ENCODE results near the gene ANK2. TPM values are rescaled to one million over a fixed set of nuclear protein-coding genes. Genes with fewer than 3 reads are reported as not detected.

ANK2 gene
- total and polyA plus RNA-seq, 2 of the 13 experiments (the other 11 are each of a cell fraction or from before 2014, with no cell fraction given) = 2.7 to 15.1 TPM

GRCh38 chr4:113294908-113295307 is 245.5 kb downstream of the ANK2 start:
- ChIA-PET CTCF (ENCODE audit: low intra/inter-chr PET ratio, low total read pairs) (no interaction called here), POLR2A (no interaction called here)
- Histone ChIP-seq H3K9ac (ENCODE audit: insufficient read depth, low read depth, low read length) (no peak overlapping the region), H4K20me1 (ENCODE audit: insufficient read depth, low read length) (no peaks in the 10 kb centered on the region), H3K27ac (ENCODE audit: extremely low read length, insufficient read depth, low read length) (no peak overlapping the region), H3K4me2 (ENCODE audit: low read depth, low read length) (no peak overlapping the region), H3K9me3 (ENCODE audit: low read length) (no peaks in the 10 kb centered on the region), H2AFZ (ENCODE audit: low read length) (no peak overlapping the region), H3K4me3 (replicated peaks in 1 of 3; ENCODE audit: insufficient read depth in 1 of 3, low read depth in 2 of 3, low read length in 3 of 3) (no peak overlapping the region), H3K4me1 (ENCODE audit: insufficient read depth, low read length) (no peaks in the 10 kb centered on the region), H3K79me2 (ENCODE audit: insufficient read depth, low read length) (no peaks in the 10 kb centered on the region), H3K36me3 (replicated peaks in 1 of 2; ENCODE audit: control insufficient read depth in 1 of 2, insufficient read depth in 2 of 2, low read length in 2 of 2) (no peaks in the 10 kb centered on the region), H3K27me3 (ENCODE audit: control insufficient read depth in 1 of 2, insufficient read depth in 2 of 2, low read length in 2 of 2) (no peaks in the 10 kb centered on the region)
- no peak for FAIRE-seq
- TF ChIP-seq ZNF382 (CRISPR knock-in tag; IDR thresholded peaks at IDR 0.05; ENCODE audit: borderline replicate concordance) = no peak
- no peak for TF ChIP-seq PPARG (CRISPR knock-in tag; conservative IDR thresholded peaks at IDR 0.05)
- no peak for TF ChIP-seq NFIB (CRISPR knock-in tag; IDR thresholded peaks at IDR 0.05; ENCODE audit: borderline replicate concordance)
- TF ChIP-seq ZNF570 (CRISPR knock-in tag; IDR thresholded peaks at IDR 0.05; ENCODE audit: borderline replicate concordance) = no peak
- TF ChIP-seq STAT6 (CRISPR knock-in tag; IDR thresholded peaks at IDR 0.05; ENCODE audit: borderline replicate concordance) = no peak
- no peak for TF ChIP-seq ZNF878 (CRISPR knock-in tag; IDR thresholded peaks at IDR 0.05)
- ATAC-seq = no peak
- in situ Hi-C loops (cut with HindIII; ENCODE audit: extremely low pct_ligation_motif_present, low pct_unique_long_range_greater_than_20kb) = no loop called here
- intact Hi-C loops (cut with micrococcal nuclease; ENCODE audit: unreplicated experiment) = no loop called here
- WGBS (ENCODE audit: low lambda C conversion rate) = 89% methylated on average over 1 of the region's 1 CpG
- DNase-seq (ENCODE audit: low spot score) = no peak
- BruUV-seq (replicated peaks) = no TSS peak

GRCh38 chr4:113300471-113300928 is 251.0 kb downstream of the ANK2 start:
- intact Hi-C loops (cut with micrococcal nuclease; ENCODE audit: unreplicated experiment) (no loop called here), in situ Hi-C loops (cut with HindIII; ENCODE audit: extremely low pct_ligation_motif_present, low pct_unique_long_range_greater_than_20kb) (no loop called here)
- no peaks in the 10 kb centered on the region for H3K36me3 ChIP-seq (replicated peaks in 1 of 2; ENCODE audit: control insufficient read depth in 1 of 2, insufficient read depth in 2 of 2, low read length in 2 of 2)
- H3K4me2 ChIP-seq (ENCODE audit: low read depth, low read length) = no peak overlapping the region
- DNase-seq (ENCODE audit: low spot score) (peak; percentile 4), ATAC-seq (no peak), FAIRE-seq (no peak)
- no peaks in the 10 kb centered on the region for H3K27me3 ChIP-seq (ENCODE audit: control insufficient read depth in 1 of 2, insufficient read depth in 2 of 2, low read length in 2 of 2)
- POLR2A ChIA-PET = no interaction called here
- H3K27ac ChIP-seq (ENCODE audit: extremely low read length, insufficient read depth, low read length) = no peak overlapping the region
- BruUV-seq (replicated peaks) = no TSS peak
- H3K4me3 ChIP-seq (replicated peaks in 1 of 3; ENCODE audit: insufficient read depth in 1 of 3, low read depth in 2 of 3, low read length in 3 of 3) = no peak overlapping the region
- no peaks in the 10 kb centered on the region for H3K9me3 ChIP-seq (ENCODE audit: low read length)
- WGBS (ENCODE audit: low lambda C conversion rate) = 86% methylated on average over 5 of the region's 5 CpGs
- H3K9ac ChIP-seq (ENCODE audit: insufficient read depth, low read depth, low read length) = no peak overlapping the region
- H2AFZ ChIP-seq (ENCODE audit: low read length) = no peak overlapping the region
- no peaks in the 10 kb centered on the region for H3K79me2 ChIP-seq (ENCODE audit: insufficient read depth, low read length)
- no peaks in the 10 kb centered on the region for H3K4me1 ChIP-seq (ENCODE audit: insufficient read depth, low read length)
- CTCF ChIA-PET (ENCODE audit: low intra/inter-chr PET ratio, low total read pairs) = no interaction called here
- no peaks in the 10 kb centered on the region for H4K20me1 ChIP-seq (ENCODE audit: insufficient read depth, low read length)
- TF ChIP-seq PAX8 (CRISPR knock-in tag; IDR thresholded peaks at IDR 0.05; ENCODE audit: borderline replicate concordance) (no peak), USF2 (IDR thresholded peaks at IDR 0.05; ENCODE audit: low read depth, low read length) (no peak), USF2 (CRISPR knock-in tag; IDR thresholded peaks at IDR 0.05; ENCODE audit: borderline replicate concordance) (no peak)
